SK-N-SH (cell line): Measurements from ENCODE around the gene PPM1L.

ENCODE experiments used
- EP300 ChIP-seq, 2 experiments: IDR thresholded peaks; 2 replicates each; pipeline versions ENCODE4 v1.4.0 to v1.6.1; 2012; ENCODE audit warnings: borderline replicate concordance in 1 of 2, low read depth in 1 of 2, low read length in 1 of 2
- NRF1 ChIP-seq: IDR thresholded peaks from 2 replicates; pipeline ENCODE4 v1.6.1; 2012; ENCODE audit warnings: low read depth, mild to moderate bottlenecking, low read length
- RFX5 ChIP-seq: IDR thresholded peaks from 2 replicates; pipeline ENCODE4 v1.6.1; 2012; ENCODE audit warnings: mild to moderate bottlenecking, improper control_type of control experiment, low read length
- TF ChIP-seq, protein P1 (sequence below): fragments of 200-600 bp; sonication (generic); IDR thresholded peaks from 2 replicates; pipeline ENCODE4 v1.6.1; 2017; ENCODE audit warnings: antibody characterized with exemption, mild to moderate bottlenecking, moderate library complexity

DNA sequence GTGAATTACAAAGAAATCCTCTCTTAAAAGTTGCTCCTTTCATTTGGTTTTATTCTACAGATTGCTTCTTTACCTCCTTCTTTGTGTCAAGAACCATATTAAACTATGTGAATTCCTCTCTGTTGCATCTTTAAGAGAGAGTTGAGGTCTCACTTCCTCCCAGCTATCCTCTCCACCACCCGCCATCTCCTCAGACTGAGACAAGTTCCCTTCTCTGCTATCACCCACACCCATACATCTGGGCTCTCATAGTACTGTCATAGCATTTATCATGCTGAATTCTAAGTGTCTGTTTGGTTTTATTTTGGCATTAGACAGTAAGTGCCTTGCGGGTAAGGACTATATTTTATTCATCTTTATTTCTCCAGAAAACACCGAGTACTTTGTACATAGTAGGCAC lies 294.9 kb downstream of the PPM1L start:
- TF ChIP-seq RFX5 (no peak), EP300 (IDR thresholded peaks at IDR 0.05; ENCODE audit: borderline replicate concordance in 1 of 2, low read depth in 1 of 2, low read length in 1 of 2) (no peak), NRF1 (no peak)
- TF ChIP-seq, protein P1, sequence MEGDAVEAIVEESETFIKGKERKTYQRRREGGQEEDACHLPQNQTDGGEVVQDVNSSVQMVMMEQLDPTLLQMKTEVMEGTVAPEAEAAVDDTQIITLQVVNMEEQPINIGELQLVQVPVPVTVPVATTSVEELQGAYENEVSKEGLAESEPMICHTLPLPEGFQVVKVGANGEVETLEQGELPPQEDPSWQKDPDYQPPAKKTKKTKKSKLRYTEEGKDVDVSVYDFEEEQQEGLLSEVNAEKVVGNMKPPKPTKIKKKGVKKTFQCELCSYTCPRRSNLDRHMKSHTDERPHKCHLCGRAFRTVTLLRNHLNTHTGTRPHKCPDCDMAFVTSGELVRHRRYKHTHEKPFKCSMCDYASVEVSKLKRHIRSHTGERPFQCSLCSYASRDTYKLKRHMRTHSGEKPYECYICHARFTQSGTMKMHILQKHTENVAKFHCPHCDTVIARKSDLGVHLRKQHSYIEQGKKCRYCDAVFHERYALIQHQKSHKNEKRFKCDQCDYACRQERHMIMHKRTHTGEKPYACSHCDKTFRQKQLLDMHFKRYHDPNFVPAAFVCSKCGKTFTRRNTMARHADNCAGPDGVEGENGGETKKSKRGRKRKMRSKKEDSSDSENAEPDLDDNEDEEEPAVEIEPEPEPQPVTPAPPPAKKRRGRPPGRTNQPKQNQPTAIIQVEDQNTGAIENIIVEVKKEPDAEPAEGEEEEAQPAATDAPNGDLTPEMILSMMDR, result no peak
